Measurements from ENCODE around the gene COL11A2.

GRCh38 chr6:33198853-33199436 is 6.7 kb upstream of the COL11A2 start:
- TF ChIP-seq GTF2I (CRISPR knock-in tag; conservative IDR thresholded peaks at IDR 0.05) (no peak), CTCF (IDR thresholded peaks at IDR 0.05) (no peak), E2F4 (CRISPR knock-in tag; IDR thresholded peaks at IDR 0.05; ENCODE audit: borderline replicate concordance, low read depth) (no peak), PREB (CRISPR knock-in tag; IDR thresholded peaks at IDR 0.05; ENCODE audit: borderline replicate concordance) (no peak), MAX (CRISPR knock-in tag; IDR thresholded peaks at IDR 0.05) (no peak), FOXK1 (CRISPR knock-in tag; IDR thresholded peaks at IDR 0.05) (no peak), ATF2 (CRISPR knock-in tag; IDR thresholded peaks at IDR 0.05; ENCODE audit: borderline replicate concordance, low read depth) (no peak), GRHL2 (CRISPR knock-in tag; IDR thresholded peaks at IDR 0.05; ENCODE audit: insufficient replicate concordance, severe bottlenecking) (no peak), JUN (CRISPR knock-in tag; IDR thresholded peaks at IDR 0.05) (no peak), E2F1 (CRISPR knock-in tag; IDR thresholded peaks at IDR 0.05) (no peak), SP1 (CRISPR knock-in tag; conservative IDR thresholded peaks at IDR 0.05) (no peak), STAT6 (CRISPR knock-in tag; conservative IDR thresholded peaks at IDR 0.05; ENCODE audit: low read depth) (no peak), ZBTB43 (CRISPR knock-in tag; IDR thresholded peaks at IDR 0.05) (no peak)
- TF ChIP-seq, protein P1, sequence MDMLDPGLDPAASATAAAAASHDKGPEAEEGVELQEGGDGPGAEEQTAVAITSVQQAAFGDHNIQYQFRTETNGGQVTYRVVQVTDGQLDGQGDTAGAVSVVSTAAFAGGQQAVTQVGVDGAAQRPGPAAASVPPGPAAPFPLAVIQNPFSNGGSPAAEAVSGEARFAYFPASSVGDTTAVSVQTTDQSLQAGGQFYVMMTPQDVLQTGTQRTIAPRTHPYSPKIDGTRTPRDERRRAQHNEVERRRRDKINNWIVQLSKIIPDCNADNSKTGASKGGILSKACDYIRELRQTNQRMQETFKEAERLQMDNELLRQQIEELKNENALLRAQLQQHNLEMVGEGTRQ (CRISPR knock-in tag; IDR thresholded peaks at IDR 0.05) = no peak
